ENCODE results near the gene COL27A1.

DNA sequence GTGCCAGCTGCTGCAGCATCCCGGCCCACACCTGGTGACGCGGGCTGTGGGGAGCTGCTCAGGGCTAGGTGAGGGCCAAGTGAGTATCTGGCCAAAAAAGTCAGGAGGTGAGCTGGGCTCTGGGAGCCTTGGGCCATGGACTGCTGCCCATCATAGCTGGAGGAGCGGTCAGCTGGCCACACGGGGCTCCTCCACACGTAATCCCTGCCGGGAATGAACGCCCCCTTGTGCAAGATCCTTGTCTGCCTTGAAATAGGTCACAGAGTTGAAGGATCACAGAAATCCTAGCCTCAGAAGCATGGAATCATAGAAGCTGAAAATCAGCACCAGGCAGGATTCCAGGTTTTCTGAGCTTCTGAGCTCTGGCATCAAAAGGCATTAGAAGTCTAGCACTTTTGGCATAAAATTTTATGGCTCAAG lies 16.8 kb upstream of the COL27A1 start:
- TF ChIP-seq, protein P1, sequence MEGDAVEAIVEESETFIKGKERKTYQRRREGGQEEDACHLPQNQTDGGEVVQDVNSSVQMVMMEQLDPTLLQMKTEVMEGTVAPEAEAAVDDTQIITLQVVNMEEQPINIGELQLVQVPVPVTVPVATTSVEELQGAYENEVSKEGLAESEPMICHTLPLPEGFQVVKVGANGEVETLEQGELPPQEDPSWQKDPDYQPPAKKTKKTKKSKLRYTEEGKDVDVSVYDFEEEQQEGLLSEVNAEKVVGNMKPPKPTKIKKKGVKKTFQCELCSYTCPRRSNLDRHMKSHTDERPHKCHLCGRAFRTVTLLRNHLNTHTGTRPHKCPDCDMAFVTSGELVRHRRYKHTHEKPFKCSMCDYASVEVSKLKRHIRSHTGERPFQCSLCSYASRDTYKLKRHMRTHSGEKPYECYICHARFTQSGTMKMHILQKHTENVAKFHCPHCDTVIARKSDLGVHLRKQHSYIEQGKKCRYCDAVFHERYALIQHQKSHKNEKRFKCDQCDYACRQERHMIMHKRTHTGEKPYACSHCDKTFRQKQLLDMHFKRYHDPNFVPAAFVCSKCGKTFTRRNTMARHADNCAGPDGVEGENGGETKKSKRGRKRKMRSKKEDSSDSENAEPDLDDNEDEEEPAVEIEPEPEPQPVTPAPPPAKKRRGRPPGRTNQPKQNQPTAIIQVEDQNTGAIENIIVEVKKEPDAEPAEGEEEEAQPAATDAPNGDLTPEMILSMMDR (IDR thresholded peaks at IDR 0.05) = no peak
- no peak for TF ChIP-seq POLR2A (IDR thresholded peaks at IDR 0.05)
